ENCODE data around the gene GNB1. TPM values are rescaled to one million over a fixed set of nuclear protein-coding genes. Genes with fewer than 3 reads are reported as not detected.
"Not testable (repeated sequence)": the region's sequence is repeated elsewhere in the genome, so short reads cannot be mapped to it uniquely, and the experiment has no call there.

GNB1 gene
- total RNA-seq, 1 donor from 2014 or later = 209 TPM

DNA sequence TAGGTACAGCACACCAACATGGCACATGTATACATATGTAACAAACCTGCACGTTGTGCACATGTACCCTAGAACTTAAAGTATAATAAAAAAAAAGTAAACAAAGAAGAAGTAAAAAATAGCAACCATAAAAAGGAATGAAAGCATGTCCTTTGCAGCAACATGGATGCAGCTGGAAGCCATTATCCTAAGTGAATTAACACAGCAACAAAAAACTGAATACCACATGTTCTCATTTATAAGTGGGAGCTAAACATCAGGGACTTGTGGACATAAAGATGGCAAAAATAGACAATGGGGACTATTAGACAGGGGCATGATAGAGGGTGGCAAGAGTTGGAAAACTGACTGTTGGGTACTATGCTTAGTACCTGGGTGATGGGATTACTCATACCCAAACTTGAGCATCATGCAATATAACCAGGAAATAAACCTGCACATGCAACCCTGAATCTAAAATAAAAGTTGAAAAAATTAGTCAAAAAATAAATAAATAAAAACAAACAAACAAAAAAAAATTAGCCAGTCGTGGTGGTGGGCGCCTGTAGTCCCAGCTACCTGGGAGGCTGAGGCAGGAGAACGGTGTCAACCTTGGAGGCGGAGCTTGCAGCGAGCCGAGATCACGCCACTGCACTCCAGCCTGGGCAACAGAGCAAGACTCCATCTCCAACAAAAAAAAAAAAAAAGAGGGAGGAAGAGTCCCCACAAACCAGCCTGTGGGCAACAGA lies 30.8 kb downstream of the GNB1 start:
- DNase-seq (ENCODE audit: low read depth) = not testable (repeated sequence)

DNA sequence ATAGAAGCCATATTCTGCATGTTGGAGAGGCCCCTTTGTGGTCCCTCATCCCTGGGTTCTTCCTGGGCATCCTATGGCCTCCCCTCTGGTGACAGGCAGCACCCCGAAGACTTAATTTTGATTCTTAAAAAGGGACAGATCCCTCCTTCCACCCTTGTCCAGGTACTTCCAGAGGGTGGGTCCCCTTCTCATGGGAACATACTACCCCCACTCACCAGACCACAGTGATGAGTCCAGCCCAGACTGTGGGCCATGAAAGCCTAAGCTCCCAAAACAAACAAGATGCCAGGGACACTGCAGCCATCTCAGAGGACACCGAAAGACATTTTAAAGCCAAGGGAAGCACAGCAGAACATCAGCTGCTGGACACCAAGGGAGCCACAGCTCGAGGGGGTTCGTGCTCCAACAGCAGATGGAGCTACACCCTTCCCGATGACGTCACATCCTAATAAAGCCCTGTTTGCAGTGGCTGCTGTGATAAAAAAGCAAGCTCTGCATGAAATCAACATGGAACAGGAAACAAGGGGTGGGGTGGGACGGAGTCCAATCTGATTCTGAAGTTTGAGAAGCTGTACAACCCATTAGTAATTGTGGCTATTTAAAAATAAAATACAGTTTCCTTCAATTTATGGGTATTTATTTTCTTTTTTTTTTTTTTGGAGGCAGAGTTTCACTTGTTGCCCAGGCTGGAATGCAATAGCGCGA lies 32.4 kb downstream of the GNB1 start:
- peak; percentile 44 for DNase-seq (ENCODE audit: low read depth)

DNA sequence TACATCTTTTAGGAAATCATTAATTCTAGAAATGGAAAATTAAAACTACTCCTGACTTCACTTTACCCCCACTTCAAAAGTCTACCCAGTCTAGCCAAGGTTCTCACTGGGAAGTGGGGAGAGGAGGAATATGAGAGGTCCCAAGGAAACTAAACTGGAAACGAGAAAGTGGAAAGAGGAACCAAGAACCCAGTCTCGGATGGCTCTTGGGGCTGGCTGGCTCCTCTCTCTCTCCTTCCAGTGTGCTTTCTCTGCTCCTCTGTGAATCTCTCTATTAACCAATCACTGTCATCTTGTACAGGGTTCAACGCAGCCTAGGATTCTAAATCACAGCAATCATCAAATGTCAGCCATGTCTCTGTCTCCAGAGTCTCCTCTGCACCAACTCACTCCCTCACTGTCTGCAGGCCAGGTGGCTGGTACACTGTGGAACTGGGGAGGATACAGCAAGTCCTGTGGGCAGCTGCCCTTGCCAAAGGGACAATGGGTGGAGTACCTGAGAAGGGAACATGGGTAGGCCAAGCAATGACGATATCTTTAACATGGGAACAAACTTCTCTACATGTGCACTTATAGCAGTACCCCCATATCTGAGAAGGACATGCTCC lies 33.7 kb downstream of the GNB1 start:
- DNase-seq (ENCODE audit: low read depth) = no peak

DNA sequence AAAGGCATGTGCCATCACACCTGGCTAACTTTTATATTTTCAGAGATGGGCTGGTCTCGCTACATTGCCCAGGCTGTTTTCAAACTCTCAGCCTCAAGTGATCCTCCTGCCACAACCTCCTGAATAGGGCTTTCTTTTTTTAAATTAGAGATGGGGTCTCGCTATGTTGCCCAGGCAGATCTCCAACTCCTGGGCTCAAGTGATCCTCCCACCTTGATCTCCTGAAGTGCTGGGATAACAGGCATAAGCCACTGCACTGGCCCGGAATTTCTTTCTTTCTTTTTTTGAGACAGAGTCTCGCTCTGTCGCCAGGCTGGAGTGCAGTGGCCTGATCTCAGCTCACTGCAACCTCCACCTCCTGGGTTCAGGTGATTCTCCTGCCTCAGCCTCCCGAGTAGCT lies 34.7 kb downstream of the GNB1 start:
- DNase-seq (ENCODE audit: low read depth) = not testable (repeated sequence)

DNA sequence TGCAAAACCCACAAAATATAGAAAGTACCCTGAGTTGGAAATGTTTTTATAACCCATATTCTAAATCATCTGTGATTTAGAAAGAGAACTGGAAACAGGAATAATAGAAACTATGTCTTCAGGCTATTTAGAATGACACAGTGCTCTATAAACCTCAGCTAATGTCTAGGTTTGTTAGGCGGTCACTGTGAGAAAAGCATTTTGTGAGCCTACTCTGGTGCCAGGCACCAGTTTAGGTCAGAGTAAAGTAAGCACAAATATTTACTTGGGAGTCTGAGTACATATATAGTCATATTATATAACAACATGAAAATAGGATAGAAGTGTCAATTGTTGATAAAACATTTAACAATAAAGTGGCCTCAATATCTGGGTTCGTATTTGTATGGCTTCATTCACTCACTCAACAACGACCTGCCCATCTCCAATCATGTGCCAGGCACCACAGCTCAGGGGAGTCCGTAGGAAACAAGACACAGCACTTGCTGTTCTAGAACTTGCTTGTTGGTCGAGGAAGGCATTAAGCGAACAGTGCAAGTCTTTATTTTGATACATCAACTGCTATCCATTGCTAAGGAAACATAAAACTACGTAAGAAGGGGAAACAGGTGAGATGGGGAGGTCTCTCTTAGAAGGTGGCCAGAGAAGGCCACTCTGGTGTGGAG lies 37.2 kb downstream of the GNB1 start:
- DNase-seq (ENCODE audit: low read depth) = no peak

DNA sequence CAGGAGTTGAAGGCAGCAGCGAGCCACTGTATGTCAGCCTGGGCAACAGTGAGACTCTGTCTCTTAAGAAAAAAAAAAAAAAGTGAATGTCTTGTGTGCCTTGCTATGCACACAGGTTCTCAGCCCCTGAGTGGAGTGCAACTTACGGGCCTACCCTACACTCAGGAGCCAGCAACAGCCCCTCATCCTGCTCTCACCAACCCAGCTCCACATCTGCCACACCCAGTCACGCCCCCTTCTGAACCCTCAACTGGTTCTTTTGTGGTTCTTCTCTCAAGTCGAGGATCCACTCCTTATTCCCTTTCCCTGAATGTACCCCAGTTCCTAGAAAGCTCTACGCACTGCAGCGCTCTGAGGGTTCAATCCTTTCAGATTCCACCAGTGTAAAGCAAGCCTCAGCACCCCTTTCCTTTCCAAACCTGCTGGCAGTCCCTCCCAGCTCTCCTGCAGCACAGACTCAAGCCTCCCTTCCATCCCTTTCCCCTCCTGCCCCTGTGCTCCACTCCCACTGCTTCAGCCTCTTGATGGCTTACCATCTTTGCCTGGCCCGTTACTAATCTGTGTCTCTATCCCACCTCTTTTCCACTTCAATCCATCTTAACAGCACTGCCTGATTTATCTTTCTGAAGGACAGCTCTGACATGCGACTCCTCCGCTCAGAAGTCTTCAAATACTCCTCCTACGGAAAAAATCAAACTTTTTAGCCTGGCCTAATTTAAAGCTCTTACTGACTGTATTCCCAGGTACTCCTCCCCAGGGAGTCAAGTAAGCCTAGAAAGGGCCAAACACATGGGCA lies 38.1 kb downstream of the GNB1 start:
- no peak for DNase-seq (ENCODE audit: low read depth)

DNA sequence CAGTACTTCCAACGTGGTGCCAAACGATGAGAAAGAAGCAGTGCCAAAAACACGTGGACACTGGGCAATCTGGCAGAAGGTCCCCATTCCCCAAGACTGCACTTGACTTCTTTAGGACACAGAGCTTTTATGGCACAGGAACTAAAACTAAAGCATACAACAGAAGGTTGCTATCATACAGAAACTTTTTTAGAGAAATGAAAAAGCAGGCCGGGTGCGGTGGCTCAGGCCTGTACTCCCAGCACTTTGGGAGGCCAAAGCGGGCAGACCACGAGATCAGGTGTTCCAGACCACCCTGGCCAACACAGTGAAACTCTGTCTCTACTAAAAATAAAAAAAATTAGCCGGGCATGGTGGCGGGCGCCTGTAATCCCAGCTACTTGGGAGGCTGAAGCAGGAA lies 43.0 kb downstream of the GNB1 start:
- DNase-seq (ENCODE audit: low read depth) = no peak

DNA sequence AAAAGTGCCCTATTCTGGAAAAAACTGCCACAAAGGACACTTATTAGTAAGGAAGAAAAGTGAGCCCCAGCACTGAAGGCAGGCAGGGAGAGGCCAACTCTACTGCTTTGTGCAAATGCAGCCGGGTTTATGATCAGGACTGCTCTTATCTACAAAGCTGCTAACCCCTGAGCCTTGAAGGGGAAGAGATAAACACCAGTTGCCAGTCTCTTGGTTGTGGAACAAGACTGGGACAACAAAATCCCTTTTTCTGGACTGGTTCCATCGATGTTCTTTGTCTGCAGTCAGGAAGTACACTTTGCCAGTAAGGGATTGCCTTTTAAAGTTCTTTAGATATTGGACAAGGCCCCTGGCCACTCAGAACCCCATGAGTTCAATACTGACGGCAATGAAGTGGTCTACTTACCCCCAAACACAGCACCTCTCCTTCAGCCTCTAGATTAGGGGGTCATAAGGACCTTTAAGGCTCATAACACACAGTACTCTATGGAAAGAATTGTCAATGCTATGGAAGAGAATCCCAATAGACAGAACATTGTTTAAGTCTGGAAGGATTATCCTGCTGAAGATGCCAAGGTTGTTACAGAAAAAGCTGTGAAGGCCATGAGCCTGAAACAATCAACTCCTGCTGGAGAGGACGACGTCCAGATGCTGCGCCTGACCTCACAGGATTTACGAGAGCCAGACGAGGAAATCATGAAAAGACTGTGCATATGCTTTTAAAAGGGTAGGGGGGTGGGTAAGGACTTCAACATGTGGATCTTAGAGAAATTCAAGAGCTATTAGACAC lies 43.6 kb downstream of the GNB1 start:
- no peak for DNase-seq (ENCODE audit: low read depth)

DNA sequence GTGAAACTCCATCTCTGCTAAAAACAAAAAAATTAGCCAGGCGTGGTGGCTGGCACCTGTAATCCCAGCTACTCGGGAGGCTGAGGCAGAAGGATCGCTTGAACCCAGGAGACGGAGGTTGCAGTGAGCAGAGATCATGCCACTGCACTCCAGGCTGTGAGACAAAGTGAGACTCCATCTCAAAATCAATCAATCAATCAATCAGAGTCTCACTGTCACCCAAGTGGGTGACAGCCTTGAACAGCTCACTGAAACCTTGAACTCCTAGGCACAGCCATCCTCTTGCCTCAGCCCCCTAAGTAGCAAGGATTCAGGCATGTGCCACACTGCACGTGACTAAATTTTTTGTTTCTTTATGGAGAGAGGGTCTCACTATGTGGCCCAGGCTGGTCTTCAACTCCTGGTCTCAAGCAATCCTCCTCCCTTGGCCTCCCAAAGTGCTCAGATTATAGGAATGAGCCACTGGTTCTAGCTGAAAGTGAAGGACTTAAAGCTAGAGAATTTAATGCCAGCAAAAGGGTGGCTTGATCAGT lies 44.4 kb downstream of the GNB1 start:
- DNase-seq (ENCODE audit: low read depth) = no peak

DNA sequence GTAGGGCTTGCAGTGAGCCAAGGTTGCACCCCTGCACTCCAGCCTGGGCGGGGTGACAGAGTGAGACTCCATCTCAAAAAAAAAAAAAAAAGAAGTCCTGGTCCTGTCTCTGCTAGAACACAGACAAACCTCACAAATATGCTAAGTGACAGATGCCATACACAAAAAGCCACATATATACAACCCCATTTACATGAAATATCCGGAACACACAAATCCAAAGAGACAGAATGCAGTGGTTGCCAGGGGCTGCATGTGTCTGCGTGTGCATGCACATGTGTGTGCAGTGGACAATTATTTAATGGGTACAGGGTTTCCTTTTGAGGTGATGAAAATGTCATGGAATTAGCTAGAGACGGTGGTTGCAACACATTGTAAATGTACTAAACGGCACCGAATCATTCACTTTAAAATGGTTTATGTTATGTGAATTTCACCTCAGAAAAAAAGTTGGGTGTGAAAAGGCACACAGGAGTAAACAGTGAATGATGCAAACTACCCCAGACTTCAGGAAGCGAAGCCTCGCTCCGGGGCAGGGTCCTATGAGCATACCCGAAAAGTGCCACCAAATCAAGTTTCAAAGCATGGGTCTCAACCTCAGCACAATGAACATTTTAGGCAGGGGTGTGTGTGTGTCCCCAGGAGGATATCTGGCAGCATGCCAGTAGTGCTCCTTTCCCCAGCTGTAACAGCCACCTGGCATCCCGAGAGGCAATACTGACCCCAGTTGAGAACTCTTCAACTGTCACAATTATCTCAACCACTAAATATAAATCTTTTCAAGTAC lies 48.3 kb downstream of the GNB1 start:
- DNase-seq (ENCODE audit: low read depth) = no peak

DNA sequence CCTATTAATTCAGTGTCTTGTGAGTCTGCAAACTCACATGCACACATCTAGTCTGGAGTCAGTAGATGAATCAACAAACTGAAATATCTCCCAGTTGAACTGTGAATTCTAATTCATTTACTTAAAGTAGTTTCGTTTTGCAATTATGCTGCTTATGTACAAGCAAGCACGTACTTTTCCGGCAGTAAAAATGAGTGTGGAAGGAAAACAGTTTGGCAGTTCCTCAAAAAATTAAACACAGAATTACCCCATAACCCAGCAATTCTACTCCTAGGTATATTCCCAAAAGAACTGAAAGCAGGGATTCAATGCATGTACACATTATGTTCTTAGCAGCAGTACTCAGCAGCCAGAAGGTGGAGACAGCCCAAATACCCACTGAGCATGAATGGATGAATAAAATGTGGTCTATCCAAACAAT lies 49.3 kb downstream of the GNB1 start:
- DNase-seq (ENCODE audit: low read depth) = peak; percentile 41

DNA sequence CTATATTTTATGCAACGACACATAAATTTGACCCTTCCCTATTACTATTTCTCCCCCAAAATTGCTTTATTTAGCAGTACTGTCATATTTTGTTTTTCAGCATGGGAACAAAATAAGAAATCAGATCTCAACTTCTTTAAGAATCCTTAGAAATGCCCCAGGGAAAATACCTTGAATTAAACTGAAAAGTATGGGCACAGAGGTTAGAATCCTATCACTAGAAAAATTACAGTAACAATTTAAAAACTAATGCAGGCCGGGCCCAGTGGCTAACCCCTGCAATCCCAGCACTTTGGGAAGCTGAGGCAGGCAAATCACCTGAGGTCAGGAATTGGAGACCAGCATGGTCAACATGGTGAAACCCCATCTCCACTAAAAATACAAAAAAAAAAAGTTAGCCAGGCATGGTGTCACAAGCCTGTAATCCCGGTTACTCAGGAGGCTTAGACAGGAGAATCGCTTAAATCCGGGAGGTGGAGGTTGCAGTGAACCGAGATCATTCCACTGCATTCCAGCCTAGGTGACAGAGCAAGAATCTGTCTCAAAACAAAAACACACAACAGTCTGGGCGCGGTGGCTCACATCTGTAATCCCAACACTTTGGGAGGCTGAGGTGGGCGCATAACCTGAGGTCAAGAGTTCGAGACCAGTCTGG lies 51.4 kb downstream of the GNB1 start:
- no peak for DNase-seq (ENCODE audit: low read depth)

DNA sequence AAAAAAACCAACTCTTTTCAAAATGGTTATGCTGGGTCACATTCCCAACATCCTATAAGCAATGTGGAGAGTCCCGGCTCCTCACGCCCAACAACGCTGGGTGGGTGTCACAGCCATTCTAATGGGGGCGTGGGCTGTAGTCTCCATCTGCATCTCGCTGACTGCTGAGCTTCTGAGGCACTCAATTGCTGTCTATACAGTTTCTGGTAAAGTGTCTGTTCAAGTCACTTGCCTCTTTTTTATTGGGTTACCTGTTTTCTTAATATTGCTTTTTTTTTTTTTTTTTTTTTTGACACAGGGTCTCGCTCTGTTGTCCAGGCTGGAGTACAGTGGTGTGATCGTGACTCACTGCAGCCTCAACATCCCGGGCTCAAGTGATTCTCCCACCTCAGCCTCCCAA lies 54.8 kb downstream of the GNB1 start:
- DNase-seq (ENCODE audit: low read depth) = no peak

DNA sequence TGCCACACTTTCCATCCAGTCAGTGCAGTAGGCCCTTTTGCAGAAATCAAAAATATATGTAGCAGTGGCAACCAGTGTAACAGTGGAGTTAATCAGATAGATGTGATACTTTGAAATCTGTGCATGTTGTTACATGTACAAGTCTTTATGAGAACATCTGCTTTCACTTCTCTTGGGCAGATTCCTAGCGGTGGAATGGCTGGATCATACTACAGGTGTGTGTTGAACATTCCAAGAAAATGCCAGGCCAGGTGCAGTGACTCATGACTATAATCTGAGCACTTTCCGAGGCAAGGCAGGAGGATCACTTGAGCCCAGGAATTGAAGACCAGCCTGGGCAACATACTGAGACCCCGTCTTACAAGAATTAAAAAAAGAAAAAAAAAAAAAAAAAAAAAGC lies 55.3 kb downstream of the GNB1 start:
- no peak for DNase-seq (ENCODE audit: low read depth)

DNA sequence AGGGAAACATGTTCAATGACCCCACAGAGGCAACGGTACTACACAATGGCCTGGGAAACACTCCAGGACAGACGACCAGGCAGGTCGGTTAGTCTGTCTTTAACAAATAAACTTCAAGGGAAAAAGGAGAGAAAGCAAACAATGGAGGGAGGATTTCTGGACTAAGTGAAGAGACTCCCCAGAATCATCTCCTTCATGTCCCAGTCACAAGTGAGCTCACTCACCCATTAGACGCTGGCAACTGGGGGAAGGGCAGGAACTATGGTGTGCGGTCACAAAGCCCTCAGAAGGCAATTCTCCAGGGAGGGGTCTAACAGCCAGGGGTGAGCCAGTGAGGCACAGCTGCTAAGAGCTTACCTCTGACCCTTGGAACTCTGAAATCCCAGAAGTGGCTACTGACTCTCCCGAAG lies 57.0 kb downstream of the GNB1 start:
- DNase-seq (ENCODE audit: low read depth) = peak; percentile 84

DNA sequence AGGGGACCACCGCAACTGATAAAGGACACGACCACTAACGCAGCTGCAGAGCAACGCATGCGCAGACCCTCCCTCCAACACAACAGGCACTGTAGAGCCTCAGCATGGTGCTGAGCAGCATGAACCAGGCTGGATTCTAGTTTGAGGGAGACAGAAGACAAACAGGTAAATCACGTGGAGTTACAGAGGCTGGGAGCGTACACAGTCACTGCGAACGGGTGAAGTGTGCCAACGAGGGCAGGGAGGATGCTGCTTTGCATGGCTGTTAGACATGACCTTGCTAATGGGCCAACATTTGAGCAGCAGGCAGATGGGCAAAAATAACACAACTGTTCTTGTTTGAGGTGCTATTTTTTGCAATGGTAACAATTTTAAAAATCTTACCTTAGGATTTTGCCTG lies 57.4 kb downstream of the GNB1 start:
- no peak for DNase-seq (ENCODE audit: low read depth)

DNA sequence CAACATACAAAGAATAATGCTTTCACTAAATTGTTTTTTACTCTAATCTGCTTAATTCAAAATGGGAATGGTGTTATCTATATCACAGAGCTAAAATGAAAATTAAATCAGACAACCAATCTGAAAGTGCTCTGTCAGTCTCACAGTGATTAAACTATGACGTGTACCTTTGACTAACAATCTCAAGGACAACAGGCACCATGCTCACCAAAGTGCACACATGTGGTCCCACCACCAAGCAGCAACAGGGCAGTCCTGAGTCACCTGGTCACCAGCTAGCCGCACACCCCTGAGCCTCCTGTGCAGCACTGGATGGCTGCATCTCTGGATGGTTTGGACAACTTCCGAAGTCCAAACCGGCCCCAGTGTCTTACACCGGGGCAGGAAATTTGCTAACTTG lies 58.1 kb downstream of the GNB1 start:
- peak; percentile 43 for DNase-seq (ENCODE audit: low read depth)

DNA sequence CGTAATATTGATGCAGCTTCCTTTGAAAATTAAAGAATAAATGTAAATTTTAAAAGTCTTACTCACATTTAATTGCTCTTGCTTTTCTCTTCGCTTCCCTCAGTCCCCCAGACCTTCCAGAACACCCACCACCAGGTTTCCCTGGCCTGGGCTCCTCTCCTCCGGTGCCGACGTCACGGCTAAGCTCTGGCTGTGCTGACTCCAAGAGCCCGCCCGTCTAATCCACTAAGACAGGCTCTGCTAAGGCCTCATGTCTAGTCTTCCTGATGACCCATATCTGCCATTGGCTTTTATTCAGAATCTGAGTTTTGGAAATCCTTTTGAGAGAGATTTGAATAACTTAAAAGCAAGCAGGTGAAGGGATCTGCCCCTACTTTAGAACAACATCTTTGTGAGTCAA lies 58.7 kb downstream of the GNB1 start:
- no peak for DNase-seq (ENCODE audit: low read depth)

DNA sequence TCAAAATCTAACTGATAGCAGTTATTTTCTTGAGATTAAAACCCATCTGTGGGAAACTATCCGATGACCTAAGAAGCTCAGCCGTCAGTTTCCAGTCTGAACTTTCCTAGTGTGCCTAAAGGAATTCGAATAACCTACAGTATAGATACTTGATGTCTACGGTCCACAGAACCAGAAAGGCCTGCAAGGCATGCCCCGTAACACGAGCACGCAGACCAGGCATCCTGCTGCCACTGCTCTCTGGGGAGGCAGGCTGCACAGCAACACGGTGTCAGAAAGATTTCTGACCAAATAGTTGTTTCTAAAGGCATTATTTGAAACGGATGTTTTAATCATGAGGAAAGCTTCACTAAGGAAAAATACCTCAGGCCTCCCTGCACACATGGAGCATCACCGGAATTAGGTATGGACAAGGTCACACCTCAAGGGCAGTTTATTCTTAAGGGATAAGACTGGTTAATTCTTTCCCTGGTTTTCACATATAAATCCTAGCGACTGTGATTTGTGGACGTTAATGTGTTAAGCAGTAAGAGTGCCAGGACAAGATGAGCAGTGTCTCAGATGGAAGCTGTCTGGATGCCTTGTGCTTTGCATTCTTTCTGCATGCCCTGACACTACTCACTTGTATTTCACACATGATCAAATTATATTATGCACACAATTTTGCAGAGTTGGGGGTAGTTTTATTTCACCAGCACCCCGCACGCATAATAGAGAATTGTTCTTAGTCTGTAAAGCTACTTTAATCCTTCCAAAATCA lies 63.6 kb downstream of the GNB1 start:
- DNase-seq (ENCODE audit: low read depth) = no peak

Data from renal cortical epithelial cell (primary cell).